Colonic mucosa (tissue), 4 donors: ENCODE data around the gene ACBD6. TPM values are rescaled to one million over a fixed set of nuclear protein-coding genes. Genes with fewer than 3 reads are reported as not detected.

Experiments used
- DNase-seq: peaks from one replicate; pipeline ENCODE4 v3.0.0-alpha.2; 2020
- H3K27ac ChIP-seq: fragments of 200-600 bp; one replicate; pipeline ENCODE4 v1.8.0; 2021
- H3K27me3 ChIP-seq: fragments of 200-600 bp; one replicate; pipeline ENCODE4 v1.8.0; 2021
- H3K36me3 ChIP-seq: fragments of 200-600 bp; one replicate; pipeline ENCODE4 v1.8.0; 2021
- H3K4me1 ChIP-seq: fragments of 200-600 bp; one replicate; pipeline ENCODE4 v1.8.0; 2021; ENCODE audit warnings: mild to moderate bottlenecking
- H3K4me3 ChIP-seq: fragments of 200-600 bp; one replicate; pipeline ENCODE4 v1.8.0; 2021
- H3K9ac ChIP-seq, 2 donors: one replicate each; pipeline ENCODE4 v1.7.0; 2013; ENCODE audit warnings: control low read depth in 2 of 2, low read depth in 2 of 2, low read length in 2 of 2
- H3K9me3 ChIP-seq: fragments of 200-600 bp; one replicate; pipeline ENCODE4 v1.8.0; 2021
- intact Hi-C: fragments of 100-400 bp; cut with DNase I; formaldehyde crosslinking; loops from one replicate; pipeline ENCODE4 v1.14.1; 2022
- total RNA-seq, 2 donors: library from RNA; stranded (reverse); fragmentation: NEBNext Ultra II Directional in 1 of 2; extraction: Animal tissue kit (Norgen Biotek cat#: 25700) in 1 of 2; gene quantifications; one replicate each; pipeline ENCODE4 v1.2.1, GENCODE V29; 2021
- TF ChIP-seq, protein P1 (sequence below): fragments of 200-600 bp; IDR thresholded peaks from one replicate; pipeline ENCODE4 v1.8.0; 2022; ENCODE audit warnings: antibody characterized with exemption, mild to moderate bottlenecking
- donor health status: healthy.
- donor health status: DM: no; HTN: no; CAD: no.
- donor health status: DM: no; HTN: no; CAD: no.

Gene ACBD6
- total RNA-seq, 2 donors from 2014 or later: 16.1 to 25.8 TPM

DNA sequence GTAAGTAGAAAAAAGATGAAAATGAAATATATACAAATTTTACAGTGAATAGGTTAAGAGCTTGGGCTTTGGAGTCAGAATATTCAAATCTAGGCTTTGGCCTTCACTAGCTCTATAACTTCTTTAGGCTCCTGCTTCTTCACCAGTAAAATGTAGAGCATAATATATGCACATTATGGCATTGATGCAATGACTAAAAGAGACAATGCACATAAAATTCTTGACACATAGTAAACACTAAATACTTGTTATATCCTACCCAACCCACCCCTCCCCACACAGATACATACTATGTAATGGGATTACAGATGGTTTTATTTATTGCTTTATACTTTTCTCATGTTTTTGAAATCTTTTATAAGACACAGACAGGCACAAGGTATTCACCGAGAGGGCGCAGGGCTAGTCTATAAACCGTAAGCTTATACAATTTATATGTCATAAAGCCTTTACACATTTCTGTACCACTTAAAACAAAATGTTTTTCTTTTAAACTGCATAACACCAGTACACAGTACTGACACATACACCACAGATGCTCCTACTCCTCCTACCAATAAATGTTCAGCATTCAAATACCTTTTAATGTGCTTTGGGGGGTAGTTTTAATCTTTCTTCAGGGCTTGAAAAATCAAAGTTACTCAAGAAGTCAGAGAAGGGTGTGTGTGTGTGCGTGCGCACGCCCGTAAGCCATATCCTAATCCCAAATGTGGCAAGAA lies 109.8 kb downstream of the ACBD6 start:
- Histone ChIP-seq H3K4me3 (no peak overlapping the region), H3K27me3 (no peaks in the 10 kb centered on the region), H3K9ac (no peak overlapping the region), H3K9me3 (no peaks in the 10 kb centered on the region), H3K36me3 (no peaks in the 10 kb centered on the region), H3K27ac (no peak overlapping the region), H3K4me1 (no peaks in the 10 kb centered on the region)
- DNase-seq: no peak
- TF ChIP-seq, protein P1, sequence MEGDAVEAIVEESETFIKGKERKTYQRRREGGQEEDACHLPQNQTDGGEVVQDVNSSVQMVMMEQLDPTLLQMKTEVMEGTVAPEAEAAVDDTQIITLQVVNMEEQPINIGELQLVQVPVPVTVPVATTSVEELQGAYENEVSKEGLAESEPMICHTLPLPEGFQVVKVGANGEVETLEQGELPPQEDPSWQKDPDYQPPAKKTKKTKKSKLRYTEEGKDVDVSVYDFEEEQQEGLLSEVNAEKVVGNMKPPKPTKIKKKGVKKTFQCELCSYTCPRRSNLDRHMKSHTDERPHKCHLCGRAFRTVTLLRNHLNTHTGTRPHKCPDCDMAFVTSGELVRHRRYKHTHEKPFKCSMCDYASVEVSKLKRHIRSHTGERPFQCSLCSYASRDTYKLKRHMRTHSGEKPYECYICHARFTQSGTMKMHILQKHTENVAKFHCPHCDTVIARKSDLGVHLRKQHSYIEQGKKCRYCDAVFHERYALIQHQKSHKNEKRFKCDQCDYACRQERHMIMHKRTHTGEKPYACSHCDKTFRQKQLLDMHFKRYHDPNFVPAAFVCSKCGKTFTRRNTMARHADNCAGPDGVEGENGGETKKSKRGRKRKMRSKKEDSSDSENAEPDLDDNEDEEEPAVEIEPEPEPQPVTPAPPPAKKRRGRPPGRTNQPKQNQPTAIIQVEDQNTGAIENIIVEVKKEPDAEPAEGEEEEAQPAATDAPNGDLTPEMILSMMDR: no peak
- intact Hi-C loops: no loop called here

DNA sequence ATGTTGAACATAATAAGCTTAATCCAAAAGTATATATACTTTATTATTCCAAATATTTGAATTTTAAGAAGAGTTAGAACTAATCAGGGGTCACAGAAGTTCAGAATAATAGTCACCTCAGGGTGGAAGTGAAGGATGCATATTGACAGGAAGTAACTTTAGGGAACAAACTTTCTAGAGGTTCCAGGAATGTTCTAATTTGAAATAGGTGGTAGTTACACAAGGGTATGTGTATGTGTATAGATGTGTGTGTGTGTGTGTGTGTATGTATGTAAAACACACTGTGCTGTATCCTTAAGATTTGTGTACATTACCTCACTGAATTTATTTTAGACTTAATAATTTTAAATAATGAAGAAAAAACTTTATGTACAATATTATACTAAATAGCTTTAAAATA lies 110.4 kb downstream of the ACBD6 start:
- no peaks in the 10 kb centered on the region for H3K36me3 ChIP-seq
- no peak overlapping the region for H3K9ac ChIP-seq
- TF ChIP-seq, protein P1: no peak
- no peaks in the 10 kb centered on the region for H3K27me3 ChIP-seq
- H3K27ac ChIP-seq: no peak overlapping the region
- no peaks in the 10 kb centered on the region for H3K9me3 ChIP-seq
- intact Hi-C loops: no loop called here
- H3K4me1 ChIP-seq: no peaks in the 10 kb centered on the region
- DNase-seq: no peak
- H3K4me3 ChIP-seq: no peak overlapping the region

DNA sequence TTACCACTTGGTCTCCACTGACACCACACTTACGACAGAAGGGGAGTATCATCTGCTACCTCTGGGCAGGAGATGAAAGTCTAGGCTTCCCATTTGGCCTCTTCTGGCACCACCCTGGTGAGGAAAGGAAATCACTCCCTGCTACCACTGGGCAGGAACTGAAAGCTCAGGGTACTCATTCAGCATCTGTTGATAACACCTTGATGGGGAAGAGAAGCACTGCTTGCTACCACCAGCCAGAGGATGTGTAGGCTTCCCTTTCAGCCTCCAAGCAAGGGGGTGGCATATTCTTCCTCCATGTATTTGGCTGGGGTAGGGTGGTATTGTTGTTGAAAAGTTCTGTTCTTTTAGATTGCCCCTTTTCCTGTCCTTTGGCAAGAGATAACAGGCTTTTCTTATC lies 115.0 kb downstream of the ACBD6 start:
- no peak overlapping the region for H3K27ac ChIP-seq
- H3K9me3 ChIP-seq: no peaks in the 10 kb centered on the region
- no peaks in the 10 kb centered on the region for H3K36me3 ChIP-seq
- intact Hi-C loops: no loop called here
- H3K27me3 ChIP-seq: no peaks in the 10 kb centered on the region
- no peaks in the 10 kb centered on the region for H3K4me1 ChIP-seq
- TF ChIP-seq, protein P1: no peak
- H3K9ac ChIP-seq: no peak overlapping the region
- H3K4me3 ChIP-seq: no peak overlapping the region
- DNase-seq: no peak

DNA sequence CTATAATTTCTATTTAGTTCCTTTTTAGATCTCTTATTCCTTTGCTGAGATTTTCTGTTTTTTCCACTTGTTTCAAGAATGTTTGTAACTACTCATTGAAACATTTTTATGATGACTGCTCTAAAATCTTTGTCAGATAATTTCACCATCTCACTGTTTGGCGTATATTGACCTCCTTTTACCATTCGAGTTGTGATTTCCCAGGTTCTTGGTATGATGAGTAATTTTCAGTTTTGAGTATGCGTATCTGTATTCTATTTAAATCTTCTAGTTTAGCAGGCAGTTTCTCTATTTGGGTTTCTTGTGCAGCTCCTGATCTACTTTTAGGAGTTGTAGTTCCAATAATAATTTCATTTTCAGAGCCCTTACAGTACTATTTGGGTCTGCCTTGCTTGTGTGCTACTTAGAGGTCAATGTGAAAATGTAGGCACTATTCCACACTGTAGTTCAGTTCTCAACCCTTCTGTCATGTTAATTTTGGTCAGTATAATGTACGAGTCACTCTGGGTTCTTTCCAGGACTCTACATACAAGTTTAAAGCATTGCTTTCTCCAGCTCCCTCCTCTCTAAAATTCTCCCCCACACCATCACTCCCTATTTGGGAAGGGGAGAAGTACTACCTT lies 115.5 kb downstream of the ACBD6 start:
- Histone ChIP-seq H3K36me3 (no peaks in the 10 kb centered on the region), H3K27ac (no peak overlapping the region), H3K27me3 (no peaks in the 10 kb centered on the region), H3K9ac (no peak overlapping the region), H3K9me3 (no peaks in the 10 kb centered on the region), H3K4me1 (no peaks in the 10 kb centered on the region), H3K4me3 (no peak overlapping the region)
- intact Hi-C loops: no loop called here
- TF ChIP-seq, protein P1: no peak
- no peak for DNase-seq

DNA sequence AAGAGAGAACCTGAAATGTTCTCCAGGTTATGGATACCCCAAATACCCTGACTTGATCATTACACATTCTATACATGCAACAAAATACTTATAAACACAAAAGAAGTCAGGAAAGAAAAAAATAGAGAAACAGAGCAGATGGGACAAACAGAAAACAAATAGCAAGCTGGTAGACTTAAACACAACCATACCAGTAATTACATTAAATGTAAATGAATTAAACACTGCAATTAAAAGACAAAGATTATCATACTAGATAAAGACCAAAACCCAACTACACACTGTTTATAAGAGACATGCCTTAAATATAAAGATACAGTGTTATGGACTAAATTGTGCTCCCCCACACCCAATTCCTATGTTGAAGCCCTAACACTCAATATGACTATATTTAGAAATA lies 117.2 kb downstream of the ACBD6 start:
- H3K36me3 ChIP-seq: no peaks in the 10 kb centered on the region
- H3K4me1 ChIP-seq: no peaks in the 10 kb centered on the region
- no peaks in the 10 kb centered on the region for H3K9me3 ChIP-seq
- intact Hi-C loops: no loop called here
- no peak overlapping the region for H3K27ac ChIP-seq
- H3K27me3 ChIP-seq: no peaks in the 10 kb centered on the region
- H3K4me3 ChIP-seq: no peak overlapping the region
- TF ChIP-seq, protein P1: no peak
- no peak overlapping the region for H3K9ac ChIP-seq
- no peak for DNase-seq
